A172 (cell line): Measurements from ENCODE around the gene GINS1. TPM values are rescaled to one million over a fixed set of nuclear protein-coding genes. Genes with fewer than 3 reads are reported as not detected.

Source experiments
- DNase-seq: peaks from one replicate; pipeline ENCODE4 v3.0.0-alpha.2; 2015; ENCODE audit warnings: low spot score
- total RNA-seq: library from RNA; depleted of rRNA; stranded (reverse); fragments of >200 nt; shearing (Covaris generic); gene quantifications from 2 replicates; pipeline ENCODE4 v1.2.3, GENCODE V29; 2014; rRNA removed

GINS1 gene
- total RNA-seq, 1 experiment from 2014 or later: 48.4 TPM

DNA sequence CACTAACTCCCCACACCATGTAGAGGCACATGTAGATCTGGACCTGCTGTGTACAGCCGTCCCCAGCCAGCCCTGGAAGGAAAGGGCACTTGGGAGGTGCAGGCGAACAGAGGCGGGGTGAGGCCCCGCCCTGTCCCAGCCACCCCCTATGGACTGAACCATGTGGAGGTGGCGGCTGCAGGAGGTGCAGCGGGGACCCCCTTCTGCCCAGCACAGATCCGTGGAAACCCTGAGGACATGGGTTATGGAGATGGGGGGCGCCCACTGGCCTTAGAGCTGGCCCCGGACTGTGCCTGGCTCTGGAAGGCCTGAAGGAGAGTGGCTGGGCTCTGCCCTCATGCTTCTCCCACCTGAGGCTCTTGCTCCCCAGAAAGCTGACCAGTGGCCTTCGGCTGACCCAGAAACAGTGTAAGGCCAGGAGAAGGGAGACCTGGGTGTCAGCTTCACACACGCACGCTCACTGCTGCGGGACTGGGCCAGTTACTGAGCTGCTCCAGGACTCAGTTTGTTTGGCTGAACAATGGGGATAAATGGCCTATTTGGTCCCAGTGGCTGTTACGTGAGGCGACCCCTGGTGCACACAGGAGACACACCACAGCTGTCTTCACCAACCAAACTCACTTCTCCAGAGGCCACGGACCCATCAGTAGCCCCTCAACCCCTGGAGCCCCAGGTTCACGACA is 87.2 kb downstream of the GINS1 start:
- DNase-seq: no peak

DNA sequence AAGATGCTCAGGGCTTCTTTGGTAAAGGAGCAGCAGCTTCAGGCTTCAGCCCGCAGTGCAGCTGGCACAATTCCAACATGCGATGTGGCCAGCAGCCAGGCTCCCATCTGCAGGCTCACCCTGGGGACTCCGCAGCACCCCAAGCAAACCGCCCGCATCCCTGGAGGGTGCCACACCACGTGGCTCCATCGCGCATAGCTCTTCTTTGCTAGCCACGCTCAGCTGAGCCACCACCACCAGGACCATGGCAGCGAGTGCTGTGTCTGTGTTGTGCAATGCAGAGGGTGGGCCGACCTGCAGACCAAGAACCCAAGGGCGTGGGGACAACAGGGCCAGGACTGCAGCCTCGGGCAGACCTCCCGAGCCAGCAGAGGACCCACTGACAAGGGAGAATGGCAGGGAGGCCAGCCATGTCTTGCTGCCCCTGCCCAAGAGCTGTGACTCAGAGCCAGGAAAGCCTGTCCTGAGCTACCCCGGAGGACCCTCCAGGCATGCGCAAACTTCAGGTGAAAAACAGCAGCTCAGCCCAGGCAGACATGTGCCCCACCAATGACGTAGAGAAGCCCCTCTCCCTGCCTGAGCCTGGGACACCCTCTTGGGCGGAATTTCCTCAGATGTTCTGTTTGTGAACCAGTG is 87.8 kb downstream of the GINS1 start:
- DNase-seq: no peak

DNA sequence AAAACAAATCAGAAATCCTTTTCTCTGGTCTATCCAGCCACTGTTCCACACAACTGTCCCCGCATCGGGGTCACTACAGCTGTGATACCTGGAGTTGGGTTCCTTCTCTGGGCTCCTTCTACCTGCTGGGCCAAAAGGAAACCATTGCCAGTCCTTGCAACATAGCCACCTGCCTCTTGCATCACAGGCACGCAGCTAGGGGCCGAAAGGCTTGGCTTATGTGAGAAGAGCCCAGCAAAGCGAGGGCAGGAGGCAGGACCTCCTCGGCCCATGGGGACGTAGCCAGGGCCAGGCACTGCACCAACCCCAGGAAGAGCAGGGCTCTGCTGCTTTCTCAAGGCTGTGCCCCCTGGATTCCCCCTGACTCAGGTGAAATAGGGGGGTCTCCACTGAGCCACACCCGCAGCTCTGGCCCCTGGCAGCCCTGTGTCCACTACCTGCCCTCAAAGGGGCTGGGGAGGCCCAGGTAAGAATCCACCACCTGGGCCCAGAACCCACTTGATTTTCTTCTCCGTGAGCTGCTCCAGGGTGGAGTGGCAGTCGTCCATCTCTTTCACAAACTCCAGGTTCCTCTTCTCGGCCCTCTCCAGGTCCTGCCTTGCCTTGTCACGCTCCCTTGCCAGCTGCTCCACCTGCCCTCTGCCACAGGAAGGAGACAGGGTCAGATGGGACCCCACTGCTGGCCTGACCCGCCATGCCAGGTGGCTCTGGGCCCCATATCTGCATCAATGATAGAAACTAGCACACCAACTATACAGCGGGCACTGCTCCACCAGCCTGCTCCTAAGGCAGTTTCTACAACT is 88.9 kb downstream of the GINS1 start:
- DNase-seq: no peak

DNA sequence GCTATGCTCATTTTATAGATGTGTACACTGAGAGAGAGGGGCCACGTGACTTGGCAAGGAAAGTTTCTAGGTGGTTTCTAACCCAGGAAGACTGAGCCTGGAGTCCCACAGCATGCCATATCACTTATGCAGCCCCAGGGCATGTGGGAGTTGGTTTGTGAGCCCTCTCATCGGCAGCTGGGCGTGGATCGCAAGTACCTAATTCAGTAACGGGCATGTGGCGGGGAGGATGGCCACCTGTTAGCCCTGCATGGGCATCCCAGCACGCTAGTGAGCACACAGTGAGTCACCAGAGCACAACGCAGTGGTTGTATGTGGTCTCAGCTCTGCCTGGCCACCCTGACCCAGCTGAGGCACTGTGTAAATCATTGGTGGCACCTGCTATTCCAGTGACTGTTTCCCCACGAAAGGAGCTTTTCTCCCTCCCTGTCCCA is 89.5 kb downstream of the GINS1 start:
- DNase-seq: peak; percentile 98

DNA sequence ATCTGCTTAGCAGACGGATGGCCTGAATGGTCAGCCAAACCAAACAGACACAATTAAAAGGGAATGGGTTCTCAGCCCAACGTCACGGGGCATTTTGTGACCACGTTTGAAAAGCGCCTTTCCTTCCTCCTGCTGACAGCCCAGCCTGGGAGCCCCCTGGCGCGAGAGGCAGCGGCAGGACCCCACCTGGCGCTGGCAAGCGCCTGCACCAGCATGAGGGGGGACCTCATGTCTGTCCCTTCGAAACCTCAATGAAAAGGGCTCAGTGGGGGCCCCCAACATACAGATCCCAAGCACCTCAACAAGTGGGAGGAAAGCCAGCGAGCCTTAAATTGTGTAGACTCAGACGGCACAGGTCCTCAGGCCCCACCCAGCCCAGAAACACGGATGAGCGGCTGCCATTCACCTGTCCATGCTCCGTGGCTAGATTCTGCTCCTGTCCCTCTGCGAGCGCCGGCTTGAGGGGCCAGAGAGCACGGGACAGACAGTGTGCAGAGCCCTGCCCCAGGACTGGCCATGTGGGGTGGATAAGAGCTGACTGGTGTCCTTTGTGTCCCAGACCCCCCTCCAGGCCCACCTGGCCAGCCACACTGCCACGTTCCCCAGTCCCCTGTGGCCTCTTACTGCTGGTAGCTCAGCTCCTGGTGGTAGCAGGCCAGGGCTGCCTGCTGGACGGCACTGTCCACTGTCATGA is 90.3 kb downstream of the GINS1 start:
- DNase-seq: no peak

Other genes with a start within 250 kb of the GINS1 start
- gene ENTPD6, start 212.0 kb upstream of the GINS1 start, total RNA-seq: 62.4 and 69.7 TPM in 2 replicates
- 91.8 and 118 TPM in 2 replicates for gene PYGB, start 159.6 kb upstream of the GINS1 start, total RNA-seq
- gene ABHD12, start 16.8 kb upstream of the GINS1 start, total RNA-seq: 90.9 and 105 TPM in 2 replicates
- gene NINL, start 177.9 kb downstream of the GINS1 start, total RNA-seq: 9.1 and 9.4 TPM in 2 replicates
- gene NANP, start 216.3 kb downstream of the GINS1 start, total RNA-seq: 10.8 and 14.7 TPM in 2 replicates